Loucy (cell line): ENCODE results near the gene HPSE2.
"Not testable (repeated sequence)": the region's sequence is repeated elsewhere in the genome, so short reads cannot be mapped to it uniquely, and the experiment has no call there.

Experiments
- H2AFZ ChIP-seq: fragments of 200-600 bp; sonication (generic); 2 replicates; pipeline ENCODE4 v1.6.0; 2016; ENCODE audit warnings: antibody characterized with exemption, mild to moderate bottlenecking, low read length, moderate library complexity
- H3F3A ChIP-seq: fragments of 200-600 bp; 2 replicates; pipeline ENCODE4 v1.6.0; 2016; ENCODE audit warnings: antibody characterized with exemption, low read depth, mild to moderate bottlenecking
- H3K27me3 ChIP-seq: fragments of 200-600 bp; sonication (generic); 2 replicates; pipeline ENCODE4 v1.6.1; 2014; ENCODE audit warnings: low read length, mild to moderate bottlenecking; ENCODE audit not compliant: insufficient read depth, poor library complexity, severe bottlenecking
- H3K36me3 ChIP-seq: fragments of 200-600 bp; sonication (generic); 2 replicates; pipeline ENCODE4 v1.6.1; 2016; ENCODE audit warnings: low read length; ENCODE audit not compliant: insufficient read depth
- H3K4me1 ChIP-seq: fragments of 200-600 bp; sonication (generic); 2 replicates; pipeline ENCODE4 v1.5.1; 2014; ENCODE audit warnings: low read length, mild to moderate bottlenecking; ENCODE audit not compliant: insufficient read depth, poor library complexity, severe bottlenecking
- H3K4me2 ChIP-seq: fragments of 200-600 bp; sonication (generic); 2 replicates; pipeline ENCODE4 v1.6.0; 2014; ENCODE audit warnings: antibody characterized with exemption, low read length, low read depth, mild to moderate bottlenecking; ENCODE audit not compliant: poor library complexity, severe bottlenecking
- H3K4me3 ChIP-seq: fragments of 200-600 bp; sonication (generic); 2 replicates; pipeline ENCODE4 v1.5.1; 2014; ENCODE audit warnings: low read length, mild to moderate bottlenecking, mixed read lengths; ENCODE audit not compliant: poor library complexity, severe bottlenecking
- H3K79me2 ChIP-seq: fragments of 200-600 bp; sonication (generic); 2 replicates; pipeline ENCODE4 v1.6.1; 2014; ENCODE audit warnings: low read length; ENCODE audit not compliant: insufficient read depth
- H3K9ac ChIP-seq: fragments of 200-600 bp; sonication (generic); 2 replicates; pipeline ENCODE4 v1.6.0; 2014; ENCODE audit warnings: mild to moderate bottlenecking, low read depth, low read length, moderate library complexity; ENCODE audit not compliant: poor library complexity, severe bottlenecking
- H3K9me2 ChIP-seq: fragments of 200-600 bp; sonication (generic); replicated peaks from 2 replicates; pipeline ENCODE4 v1.6.1; 2016; ENCODE audit warnings: low read depth, low read length, mixed read lengths
- H3K9me3 ChIP-seq: fragments of 200-600 bp; sonication (generic); 2 replicates; pipeline ENCODE4 v1.6.1; 2014; ENCODE audit warnings: mild to moderate bottlenecking, antibody characterized with exemption, low read length, low read depth; ENCODE audit not compliant: insufficient read depth
- H4K20me1 ChIP-seq: fragments of 200-600 bp; sonication (generic); 2 replicates; pipeline ENCODE4 v1.6.0; 2014; ENCODE audit warnings: antibody characterized with exemption, low read length, mild to moderate bottlenecking; ENCODE audit not compliant: insufficient read depth, poor library complexity, severe bottlenecking
- CTCF ChIP-seq: fragments of 200-600 bp; sonication (generic); conservative IDR thresholded peaks from 2 replicates; pipeline ENCODE4 v1.5.1; 2014; ENCODE audit warnings: mild to moderate bottlenecking, antibody characterized with exemption, low read length
- EZH2phosphoT487 ChIP-seq: fragments of 200-600 bp; IDR thresholded peaks from 2 replicates; pipeline ENCODE4 v1.6.1; 2018; ENCODE audit warnings: antibody characterized with exemption, mild to moderate bottlenecking, moderate library complexity, borderline replicate concordance

The HPSE2 gene

DNA sequence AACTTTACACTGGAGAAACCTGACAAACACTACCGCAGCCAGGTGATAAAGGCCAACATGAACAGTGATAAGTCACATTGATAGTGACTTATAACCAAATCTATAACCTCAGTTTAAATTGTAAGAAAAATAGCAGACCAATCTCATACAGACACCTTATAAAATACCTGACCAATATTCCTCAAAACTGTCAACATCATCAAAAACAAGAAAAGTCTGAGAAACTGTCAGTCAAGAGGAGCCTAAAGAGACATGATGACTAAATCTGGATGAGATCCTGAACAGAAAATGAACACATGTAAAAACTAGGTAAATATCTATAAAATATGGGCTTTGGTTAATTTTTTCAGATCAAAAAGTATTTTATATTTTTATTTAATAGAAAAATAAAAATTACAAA lies 233.3 kb downstream of the HPSE2 start:
- no peaks in the 10 kb centered on the region; the same call in 1 of the 2 replicates for H3K9me3 ChIP-seq
- TF ChIP-seq EZH2phosphoT487: no peak
- no peak for TF ChIP-seq CTCF
- no peaks in the 10 kb centered on the region for H3K27me3 ChIP-seq
- H3F3A ChIP-seq: no peaks in the 10 kb centered on the region
- no peaks in the 10 kb centered on the region for H3K4me1 ChIP-seq
- H3K36me3 ChIP-seq: no peaks in the 10 kb centered on the region
- H3K79me2 ChIP-seq: no peaks in the 10 kb centered on the region
- H3K4me3 ChIP-seq: no peak overlapping the region
- H4K20me1 ChIP-seq: no peaks in the 10 kb centered on the region
- no peak overlapping the region for H2AFZ ChIP-seq
- H3K9me2 ChIP-seq: no peaks in the 10 kb centered on the region
- H3K9ac ChIP-seq: no peak overlapping the region
- H3K4me2 ChIP-seq: no peak overlapping the region

- Histone ChIP-seq H3F3A (no peaks in the 10 kb centered on the region), H3K4me3 (no peak overlapping the region), H4K20me1 (no peaks in the 10 kb centered on the region), H3K4me1 (no peaks in the 10 kb centered on the region), H3K9me3 (no peaks in the 10 kb centered on the region), H2AFZ (no peak overlapping the region), H3K9ac (no peak overlapping the region), H3K9me2 (no peaks in the 10 kb centered on the region), H3K79me2 (no peaks in the 10 kb centered on the region), H3K27me3 (no peaks in the 10 kb centered on the region), H3K36me3 (no peaks in the 10 kb centered on the region), H3K4me2 (no peak overlapping the region)
- no peak for TF ChIP-seq EZH2phosphoT487
These were observed 238.1 kb downstream of the HPSE2 start for GRCh38 chr10:98997596-98997995.

- Histone ChIP-seq H4K20me1 (no peaks in the 10 kb centered on the region), H2AFZ (no peak overlapping the region), H3K4me3 (no peak overlapping the region), H3K9me2 (no peaks in the 10 kb centered on the region), H3K4me1 (no peaks in the 10 kb centered on the region), H3F3A (no peaks in the 10 kb centered on the region), H3K9me3 (no peaks in the 10 kb centered on the region), H3K36me3 (no peaks in the 10 kb centered on the region), H3K9ac (no peak overlapping the region), H3K79me2 (no peaks in the 10 kb centered on the region), H3K27me3 (no peaks in the 10 kb centered on the region), H3K4me2 (no peak overlapping the region)
- TF ChIP-seq CTCF (no peak), EZH2phosphoT487 (no peak)
These were observed 241.6 kb downstream of the HPSE2 start for GRCh38 chr10:98994030-98994429.

DNA sequence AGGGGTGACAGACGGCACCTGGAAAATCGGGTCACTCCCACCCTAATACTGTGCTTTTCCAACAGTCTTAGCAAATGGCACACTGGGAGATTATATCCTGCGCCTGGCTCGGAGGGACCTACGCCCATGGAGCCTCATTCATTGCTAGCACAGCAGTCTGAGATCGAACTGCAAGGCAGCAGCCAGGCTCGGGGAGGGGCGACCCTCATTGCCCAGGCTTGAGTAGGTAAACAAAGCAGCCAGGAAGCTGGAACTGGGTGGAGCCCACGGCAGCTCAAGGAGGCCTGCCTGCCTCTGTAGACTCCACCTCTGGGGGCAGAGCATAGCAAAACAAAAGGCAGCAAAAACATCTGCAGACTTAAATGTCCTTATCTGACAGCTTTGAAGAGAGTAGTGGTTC lies 251.9 kb downstream of the HPSE2 start:
- not testable (repeated sequence) for H2AFZ ChIP-seq, H3F3A ChIP-seq, H3K36me3 ChIP-seq, H3K27me3 ChIP-seq, H4K20me1 ChIP-seq, H3K4me1 ChIP-seq, H3K79me2 ChIP-seq, H3K9me2 ChIP-seq, H3K4me2 ChIP-seq, H3K4me3 ChIP-seq, H3K9me3 ChIP-seq, H3K9ac ChIP-seq
